Heart right ventricle (tissue), 16 donors: ENCODE measurements around the gene TK1. TPM values are rescaled to one million over a fixed set of nuclear protein-coding genes. Genes with fewer than 3 reads are reported as not detected.

Experiments used
- ATAC-seq, 8 donors: fragments of 200-7000 bp; cut with Tn5 transposase; one replicate each; pipeline ENCODE4 v1.9.1; 2020; ENCODE audit warnings: mild to moderate bottlenecking in 8 of 8, moderate library complexity in 8 of 8, moderate number of reproducible peaks in 1 of 8
- DNase-seq, 2 donors: peaks; one replicate each; pipeline ENCODE4 v3.0.0-alpha.2; 2020
- H3K27ac ChIP-seq, 10 donors: fragments of 200-600 bp; sonication (generic) in 2 of 10; one replicate each; pipeline versions ENCODE4 v1.5.0 to v1.8.0; 2020 to 2022; ENCODE audit warnings: mild to moderate bottlenecking in 3 of 10
- H3K27me3 ChIP-seq, 7 donors: fragments of 200-600 bp; one replicate each; pipeline ENCODE4 v1.8.0; 2021 to 2022; ENCODE audit warnings: mild to moderate bottlenecking in 2 of 7
- H3K36me3 ChIP-seq, 9 donors: fragments of 200-600 bp; sonication (generic) in 1 of 9; one replicate each; pipeline versions ENCODE4 v1.5.0 to v1.8.0; 2020 to 2022; ENCODE audit warnings: mild to moderate bottlenecking in 2 of 9
- H3K4me1 ChIP-seq, 9 donors: fragments of 200-600 bp; sonication (generic) in 1 of 9; one replicate each; pipeline versions ENCODE4 v1.5.0 to v1.8.0; 2020 to 2022; ENCODE audit warnings: mild to moderate bottlenecking in 4 of 9
- H3K4me3 ChIP-seq, 10 donors: fragments of 200-600 bp; sonication (generic) in 2 of 10; one replicate each; pipeline versions ENCODE4 v1.5.0 to v1.8.0; 2020 to 2022; ENCODE audit warnings: mild to moderate bottlenecking in 7 of 10, moderate library complexity in 2 of 10
- H3K9me3 ChIP-seq, 11 donors: fragments of 200-600 bp in 10 of 11; sonication (generic) in 2 of 11; one replicate each; pipeline versions ENCODE4 v1.5.0 to v1.8.0; 2013 to 2022; ENCODE audit warnings: mild to moderate bottlenecking in 2 of 11, control low read depth in 1 of 11, moderate library complexity in 1 of 11
- WGBS, 2 donors: extraction: QIAGEN DNeasy Blood & Tissue Kit; methylation state at CpG; one replicate each; pipeline ENCODE4 v1.1.7; 2013; ENCODE audit warnings: inconsistent platforms in 1 of 2; 5-methylcytosine and 5-hydroxymethylcytosine counted together
- intact Hi-C, 10 donors: fragments of 100-400 bp; cut with DNase I; formaldehyde crosslinking; loops; one replicate each; pipeline versions ENCODE4 v1.11.1 to v1.14.2; 2022
- polyA plus RNA-seq, 2 donors: library from polyadenylated mRNA; stranded (reverse); fragments of 200-250 nt; gene quantifications; one replicate each; pipeline ENCODE4 v1.2.3, GENCODE V29; 2013
- total RNA-seq, 10 donors: library from RNA; stranded (reverse); fragmentation: NEBNext Ultra II Directional in 3 of 10; extraction: Animal tissue kit (Norgen Biotek cat#: 25700) in 3 of 10; gene quantifications; one replicate each; pipeline versions ENCODE4 v1.2.1 to v1.2.4, GENCODE V29; 2021 to 2023
- TF ChIP-seq, protein P1 (sequence below), 9 donors: fragments of 200-600 bp; sonication (generic) in 2 of 9; IDR thresholded peaks; one replicate each; pipeline versions ENCODE4 v1.5.0 to v1.8.0; 2021 to 2022; ENCODE audit warnings: antibody characterized with exemption in 9 of 9, mild to moderate bottlenecking in 5 of 9, moderate library complexity in 1 of 9
- donor health status: Arrhythmogenic right ventricular cardiomyopathy.
- donor health status: ischemic (EF 13 %, LVEDD 7.1; RV severe dilation, severe dysfunction).
- donor health status: healthy with polysubstance abuse.
- donor health status: DM: no; HTN: yes; CAD: no.
- donor health status: DM: no; HTN: no; CAD: no.
- donor health status: ischemic (EF 25% LVEDD 6.9; RV normal size, moderate dysfunction).
- donor health status: ischemic (EF 25% LVEDD 5.7; RV mildly dilated, moderate dysfunction).
- donor health status: healthy.
- donor health status: DM: yes; HTN: yes; CAD: no.
- donor health status: Ischemic cardiomyopathy.
- donor health status: ischemic (EF 35%, LVEDD 5.7; RV mildly dilated, moderate dysfunction).
- donor health status: nonischemic (EF 11% LVEDD 7.7; RV severe dilation, severe dysfunction).
- donor health status: DM: yes; HTN: yes; CAD: no.
- donor health status: PGD.
- donor health status: ischemic (EF 29% LVEDD 5.4; RV normal size, mild dysfunction).
- donor health status: nonischemic (EF 23%, LVEDD 6.1; RV moderate dilation, normal function).

The TK1 gene
- total and polyA plus RNA-seq, 12 donors: 0.33 to 12.7 (median 1.2) TPM

DNA sequence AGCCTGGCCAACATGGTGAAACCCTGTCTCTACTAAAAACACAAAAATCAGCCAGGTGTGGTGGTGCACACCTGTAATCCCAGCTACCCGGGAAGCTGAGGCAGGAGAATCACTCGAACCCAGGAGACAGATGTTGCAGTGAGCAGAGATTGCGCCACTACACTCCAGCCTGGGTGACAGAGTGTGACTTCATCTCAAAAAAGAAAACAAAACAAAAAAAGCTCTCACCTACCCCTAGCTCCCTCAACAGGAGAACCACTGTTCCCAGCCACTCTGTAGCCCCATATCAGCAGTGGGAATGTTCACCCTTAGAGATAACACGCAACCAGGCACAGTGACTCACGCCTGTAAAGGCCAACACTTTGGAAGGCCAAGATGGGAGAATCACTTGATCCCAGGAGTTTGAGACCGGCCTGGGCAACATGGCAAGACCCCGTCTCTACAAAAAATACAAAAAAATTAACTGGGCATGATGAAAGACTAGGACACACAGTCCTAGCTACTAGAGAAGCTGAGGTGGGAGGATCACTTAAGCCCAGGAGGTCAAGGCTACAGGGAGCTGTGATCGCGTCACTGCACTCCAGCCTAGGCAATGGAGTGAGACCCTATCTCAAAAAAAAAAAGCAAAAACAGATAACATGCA, 50.9 kb downstream of the TK1 start:
- 91 to 95% methylated on average over 9 of the region's 9 CpGs for WGBS, 2 donors
- H3K27me3 ChIP-seq: peaks cover 0 to 3% (median 0%) of the 10 kb centered on the region in 7 donors

DNA sequence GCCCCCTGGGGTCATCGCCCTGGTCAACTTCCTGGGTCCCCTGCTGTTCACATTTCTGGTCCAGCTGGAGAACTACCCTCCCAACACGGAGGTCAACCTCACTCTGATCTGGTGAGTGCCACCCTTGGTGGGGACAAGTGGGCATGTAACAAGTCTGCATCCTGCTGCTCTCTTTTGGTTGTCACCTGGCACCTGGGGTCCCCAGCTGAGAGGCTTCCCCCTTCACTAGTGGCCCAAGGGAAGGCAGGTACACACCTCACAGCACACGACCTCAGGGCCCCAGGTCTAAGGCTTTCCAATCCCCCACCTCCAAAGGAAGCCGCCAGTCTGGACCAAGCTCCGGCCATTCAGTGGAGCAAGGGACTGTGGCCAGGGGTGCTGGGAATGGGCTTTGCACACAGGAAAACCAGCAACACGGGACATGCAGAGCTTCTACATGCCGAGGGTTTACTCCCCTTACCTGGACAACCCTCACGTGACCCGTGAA, 51.9 kb downstream of the TK1 start:
- DNase-seq: no peak
- intact Hi-C loops: loop anchor here in 1 of 10 donors (2.0 kb wide), 1 partner anchor 22 kb away; no protein-coding TSS in a partner anchor
- TF ChIP-seq, protein P1, sequence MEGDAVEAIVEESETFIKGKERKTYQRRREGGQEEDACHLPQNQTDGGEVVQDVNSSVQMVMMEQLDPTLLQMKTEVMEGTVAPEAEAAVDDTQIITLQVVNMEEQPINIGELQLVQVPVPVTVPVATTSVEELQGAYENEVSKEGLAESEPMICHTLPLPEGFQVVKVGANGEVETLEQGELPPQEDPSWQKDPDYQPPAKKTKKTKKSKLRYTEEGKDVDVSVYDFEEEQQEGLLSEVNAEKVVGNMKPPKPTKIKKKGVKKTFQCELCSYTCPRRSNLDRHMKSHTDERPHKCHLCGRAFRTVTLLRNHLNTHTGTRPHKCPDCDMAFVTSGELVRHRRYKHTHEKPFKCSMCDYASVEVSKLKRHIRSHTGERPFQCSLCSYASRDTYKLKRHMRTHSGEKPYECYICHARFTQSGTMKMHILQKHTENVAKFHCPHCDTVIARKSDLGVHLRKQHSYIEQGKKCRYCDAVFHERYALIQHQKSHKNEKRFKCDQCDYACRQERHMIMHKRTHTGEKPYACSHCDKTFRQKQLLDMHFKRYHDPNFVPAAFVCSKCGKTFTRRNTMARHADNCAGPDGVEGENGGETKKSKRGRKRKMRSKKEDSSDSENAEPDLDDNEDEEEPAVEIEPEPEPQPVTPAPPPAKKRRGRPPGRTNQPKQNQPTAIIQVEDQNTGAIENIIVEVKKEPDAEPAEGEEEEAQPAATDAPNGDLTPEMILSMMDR (IDR thresholded peaks at IDR 0.05): no peak

More for the DNA sequence above, 50.9 kb downstream of the TK1 start:
- no peak for ATAC-seq
- Histone ChIP-seq H3K4me3 (no peak overlapping the region), H3K9me3 (no peaks in the 10 kb centered on the region), H3K27ac (no peak overlapping the region), H3K4me1 (peaks cover 0 to 73% (median 20%) of the 10 kb centered on the region in 9 donors), H3K36me3 (peaks cover 0 to 35% (median 0%) of the 10 kb centered on the region in 9 donors)
- TF ChIP-seq, protein P1 (IDR thresholded peaks at IDR 0.05): no peak
- no peak for DNase-seq
- intact Hi-C loops: loop anchor here in 1 of 10 donors (2.0 kb wide), 1 partner anchor 23 kb away; no protein-coding TSS in a partner anchor

DNA sequence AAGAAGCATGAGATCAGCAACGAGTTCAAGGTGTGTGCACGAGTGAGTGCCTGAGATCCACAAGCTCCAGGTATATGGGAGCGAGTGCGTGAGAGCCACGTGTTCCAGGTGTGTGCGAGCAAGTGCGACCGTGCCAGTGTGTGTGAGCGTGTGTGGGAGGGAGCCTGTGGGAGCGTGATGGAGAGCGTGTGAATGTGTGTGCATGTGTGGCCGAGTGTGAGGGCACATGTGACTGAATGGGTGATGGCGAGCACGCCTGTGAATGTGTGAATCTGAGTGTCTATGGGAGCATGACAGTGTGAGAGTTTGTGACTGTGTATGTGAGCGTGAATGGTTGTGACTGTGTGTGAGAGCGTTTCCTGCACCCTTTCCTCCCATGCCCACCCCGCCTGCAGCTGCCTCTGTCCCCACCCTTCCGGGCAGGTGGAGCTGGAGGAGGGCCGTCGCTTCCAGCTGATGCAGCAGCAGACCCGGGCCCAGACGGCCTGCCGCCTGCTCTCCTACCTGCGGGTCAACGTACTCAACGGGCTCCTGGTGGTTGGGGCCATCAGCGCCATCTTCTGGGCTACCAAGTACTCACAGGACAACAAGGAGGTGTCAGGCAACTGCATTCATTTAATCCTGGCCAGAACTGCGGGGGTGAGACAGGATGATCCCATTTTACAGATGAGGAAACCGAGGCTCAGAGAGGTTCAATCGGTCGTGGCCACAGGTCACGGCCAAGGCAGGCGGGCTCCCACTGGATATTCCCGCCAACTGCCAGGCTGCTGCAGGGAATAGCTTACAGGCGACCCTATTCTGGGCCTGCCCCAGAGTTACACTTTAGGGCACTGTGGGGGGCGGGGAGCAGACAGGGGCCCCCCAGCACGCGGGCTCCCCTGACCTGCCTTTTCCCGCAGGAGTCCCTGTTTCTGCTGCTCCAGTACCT, 52.6 kb downstream of the TK1 start:
- intact Hi-C loops: loop anchor here in 1 of 10 donors (2.0 kb wide), 1 partner anchor 21 kb away; no protein-coding TSS in a partner anchor
- ATAC-seq: peak in 6 of 8 donors; percentile 11 to 38 (median 31)
- no peak for DNase-seq

More for the DNA sequence above, 51.9 kb downstream of the TK1 start:
- Histone ChIP-seq H3K36me3 (peaks cover 0 to 35% (median 0%) of the 10 kb centered on the region in 9 donors), H3K4me3 (no peak overlapping the region), H3K27me3 (peaks cover 0 to 3% (median 0%) of the 10 kb centered on the region in 7 donors), H3K27ac (peak overlapping the region in 1 of 10 donors; percentile 20), H3K9me3 (no peaks in the 10 kb centered on the region), H3K4me1 (peaks cover 0 to 73% (median 22%) of the 10 kb centered on the region in 9 donors)
- WGBS, 2 donors: 83 to 88% methylated on average over 9 of the region's 9 CpGs
- ATAC-seq: no peak

More for the DNA sequence above, 52.6 kb downstream of the TK1 start:
- Histone ChIP-seq H3K9me3 (no peaks in the 10 kb centered on the region), H3K27me3 (peaks cover 0 to 3% (median 0%) of the 10 kb centered on the region in 7 donors), H3K36me3 (peaks cover 0 to 35% (median 0%) of the 10 kb centered on the region in 9 donors), H3K27ac (peak overlapping the region in 1 of 10 donors; percentile 62), H3K4me3 (peak overlapping the region in 1 of 10 donors; percentile 97), H3K4me1 (peaks cover 0 to 77% (median 29%) of the 10 kb centered on the region in 9 donors)
- 53 to 58% methylated on average over 39 of the region's 39 CpGs for WGBS, 2 donors
- TF ChIP-seq, protein P1 (IDR thresholded peaks at IDR 0.05): peak; percentile 25 to 71 (median 56)
